GM18861 (cell line): ENCODE data around the gene MED8.
"Not testable (repeated sequence)": the region's sequence is repeated elsewhere in the genome, so short reads cannot be mapped to it uniquely, and the experiment has no call there.

Source experiments
- ATAC-seq: cut with Tn5 transposase; IDR thresholded peaks from one replicate; pipeline ENCODE4 v1.9.1; 2021; ENCODE audit not compliant: unreplicated experiment

Gene MED8

GRCh38 chr1:43421976-43422750 is 32.6 kb upstream of the MED8 start:
- ATAC-seq, result no peak

GRCh38 chr1:43421396-43421795 is 31.8 kb upstream of the MED8 start:
- no peak for ATAC-seq

GRCh38 chr1:43420874-43421273 is 31.3 kb upstream of the MED8 start:
- ATAC-seq, result no peak

GRCh38 chr1:43419627-43420425 is 30.2 kb upstream of the MED8 start:
- no peak for ATAC-seq

GRCh38 chr1:43418858-43419257 is 29.3 kb upstream of the MED8 start:
- no peak for ATAC-seq

- ATAC-seq, result no peak
Observed at GRCh38 chr1:43415901-43416300, 26.3 kb upstream of the MED8 start.

- ATAC-seq, result no peak
Observed at GRCh38 chr1:43414634-43415223, 25.1 kb upstream of the MED8 start.

GRCh38 chr1:43413426-43413825 is 23.8 kb upstream of the MED8 start:
- not testable (repeated sequence) for ATAC-seq

GRCh38 chr1:43410571-43410970 is 21.0 kb upstream of the MED8 start:
- ATAC-seq, result no peak

- ATAC-seq, result no peak
Observed at GRCh38 chr1:43405876-43406234, 16.3 kb upstream of the MED8 start.

- ATAC-seq, result no peak
Observed at GRCh38 chr1:43405219-43405875, 15.7 kb upstream of the MED8 start.

GRCh38 chr1:43404353-43404752 is 14.8 kb upstream of the MED8 start:
- no peak for ATAC-seq

GRCh38 chr1:43402089-43402865 is 12.7 kb upstream of the MED8 start:
- ATAC-seq, result no peak

GRCh38 chr1:43400441-43400840 is 10.8 kb upstream of the MED8 start:
- not testable (repeated sequence) for ATAC-seq

GRCh38 chr1:43398227-43398626 is 8.6 kb upstream of the MED8 start:
- no peak for ATAC-seq

GRCh38 chr1:43396059-43396458 is 6.5 kb upstream of the MED8 start:
- no peak for ATAC-seq

- no peak for ATAC-seq
Observed at GRCh38 chr1:43395523-43395922, 5.9 kb upstream of the MED8 start.

GRCh38 chr1:43392702-43393101 is 3.1 kb upstream of the MED8 start:
- ATAC-seq, result no peak

GRCh38 chr1:43388613-43389012 is 987 bp downstream of the MED8 start:
- no peak for ATAC-seq

- no peak for ATAC-seq
Observed at GRCh38 chr1:43387976-43388599, 1.5 kb downstream of the MED8 start.
